GM12875 (cell line): ENCODE measurements around the gene SORCS2.

Source experiments
- H3K4me3 ChIP-seq: one replicate; pipeline ENCODE4 v1.5.1; 2011; ENCODE audit warnings: low read depth, low read length, control low read depth
- TF ChIP-seq, protein P1 (sequence below): IDR thresholded peaks from 2 replicates; pipeline ENCODE4 v1.5.1; 2011; ENCODE audit warnings: low read depth, mild to moderate bottlenecking, control low read depth, inconsistent platforms, low read length, moderate library complexity, borderline replicate concordance; ENCODE audit not compliant: insufficient read depth

SORCS2 gene

GRCh38 chr4:7186031-7186430 is 6.3 kb upstream of the SORCS2 start:
- H3K4me3 ChIP-seq = no peak overlapping the region
- TF ChIP-seq, protein P1, sequence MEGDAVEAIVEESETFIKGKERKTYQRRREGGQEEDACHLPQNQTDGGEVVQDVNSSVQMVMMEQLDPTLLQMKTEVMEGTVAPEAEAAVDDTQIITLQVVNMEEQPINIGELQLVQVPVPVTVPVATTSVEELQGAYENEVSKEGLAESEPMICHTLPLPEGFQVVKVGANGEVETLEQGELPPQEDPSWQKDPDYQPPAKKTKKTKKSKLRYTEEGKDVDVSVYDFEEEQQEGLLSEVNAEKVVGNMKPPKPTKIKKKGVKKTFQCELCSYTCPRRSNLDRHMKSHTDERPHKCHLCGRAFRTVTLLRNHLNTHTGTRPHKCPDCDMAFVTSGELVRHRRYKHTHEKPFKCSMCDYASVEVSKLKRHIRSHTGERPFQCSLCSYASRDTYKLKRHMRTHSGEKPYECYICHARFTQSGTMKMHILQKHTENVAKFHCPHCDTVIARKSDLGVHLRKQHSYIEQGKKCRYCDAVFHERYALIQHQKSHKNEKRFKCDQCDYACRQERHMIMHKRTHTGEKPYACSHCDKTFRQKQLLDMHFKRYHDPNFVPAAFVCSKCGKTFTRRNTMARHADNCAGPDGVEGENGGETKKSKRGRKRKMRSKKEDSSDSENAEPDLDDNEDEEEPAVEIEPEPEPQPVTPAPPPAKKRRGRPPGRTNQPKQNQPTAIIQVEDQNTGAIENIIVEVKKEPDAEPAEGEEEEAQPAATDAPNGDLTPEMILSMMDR = peak; percentile 41; the same call in 1 of the 2 replicates

GRCh38 chr4:7186516-7187167 is 5.7 kb upstream of the SORCS2 start:
- TF ChIP-seq, protein P1 = no peak
- no peak overlapping the region for H3K4me3 ChIP-seq

DNA sequence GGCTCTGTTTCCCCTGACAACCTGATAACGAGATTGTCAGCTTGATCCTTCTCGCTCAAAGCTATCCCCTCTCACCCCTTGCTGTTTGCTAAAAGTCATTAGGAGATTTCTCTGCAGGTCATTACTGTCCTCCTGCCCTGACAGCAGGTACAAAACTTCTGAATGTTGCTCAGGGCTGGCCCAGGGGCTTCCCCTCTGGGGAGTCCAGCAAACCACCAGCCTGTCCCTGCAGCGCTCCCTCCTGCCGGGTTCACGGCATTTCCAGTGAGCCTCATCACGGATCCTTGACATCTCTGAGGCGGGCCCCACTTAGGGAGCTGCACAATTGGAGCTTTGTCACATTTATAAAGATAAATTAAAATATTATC is 5.2 kb upstream of the SORCS2 start:
- TF ChIP-seq, protein P1 = no peak
- H3K4me3 ChIP-seq = no peak overlapping the region

- TF ChIP-seq, protein P1 = no peak
- no peak overlapping the region for H3K4me3 ChIP-seq
These were observed 4.6 kb upstream of the SORCS2 start for GRCh38 chr4:7187691-7188090.

DNA sequence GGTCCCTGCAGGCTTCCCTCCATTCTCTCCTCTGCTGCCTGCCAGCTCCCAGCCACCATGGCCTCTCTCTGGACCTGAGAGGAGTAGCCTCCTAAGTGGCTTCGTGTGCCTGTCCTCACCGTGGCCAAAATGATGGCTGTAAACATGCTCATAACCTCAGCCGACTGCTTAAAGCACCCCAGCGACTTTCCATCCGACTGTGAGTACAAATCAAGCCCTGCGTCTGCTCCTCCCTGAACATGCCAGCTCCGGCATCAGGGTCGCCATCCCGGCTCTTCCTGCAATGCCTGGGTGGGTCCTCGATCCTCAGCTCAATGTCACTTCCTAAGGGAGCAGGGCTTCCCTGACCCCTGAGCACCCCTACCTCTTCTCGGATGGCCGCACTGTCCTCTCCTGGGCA is 3.3 kb upstream of the SORCS2 start:
- H3K4me3 ChIP-seq = no peak overlapping the region
- TF ChIP-seq, protein P1 = no peak

GRCh38 chr4:7189475-7190277 is 2.7 kb upstream of the SORCS2 start:
- H3K4me3 ChIP-seq = no peak overlapping the region
- TF ChIP-seq, protein P1 = no peak

GRCh38 chr4:7190278-7190594 is 2.1 kb upstream of the SORCS2 start:
- TF ChIP-seq, protein P1 = no peak
- no peak overlapping the region for H3K4me3 ChIP-seq
